Measurements from ENCODE around the gene TTBK2.

Gene TTBK2

GRCh38 chr15:42880121-42880520, 40.5 kb downstream of the TTBK2 start:
- Histone ChIP-seq H4K20me1 (ENCODE audit: insufficient read depth, low read length) (no peaks in the 10 kb centered on the region), H3K9ac (ENCODE audit: low read length) (no peak overlapping the region), H3K4me2 (ENCODE audit: low read length) (no peak overlapping the region), H3K27ac (ENCODE audit: low read length) (no peak overlapping the region), H3K79me2 (ENCODE audit: low read length) (no peaks in the 10 kb centered on the region), H3K4me1 (ENCODE audit: low read length) (no peaks in the 10 kb centered on the region), H3K27me3 (ENCODE audit: low read depth, low read length) (no peaks in the 10 kb centered on the region), H3K36me3 (replicated peaks; ENCODE audit: low read depth, low read length) (no peaks in the 10 kb centered on the region), H2AFZ (ENCODE audit: low read depth, low read length) (no peak overlapping the region), H3K9me3 (ENCODE audit: insufficient read depth, low read length) (no peaks in the 10 kb centered on the region), H3K4me3 (ENCODE audit: low read length) (no peak overlapping the region)
- TF ChIP-seq EZH2phosphoT487 (IDR thresholded peaks at IDR 0.05; ENCODE audit: low read depth) (no peak), CTCF (IDR thresholded peaks at IDR 0.05; ENCODE audit: low read depth, low read length) (no peak)

- no peak overlapping the region for H3K4me2 ChIP-seq (ENCODE audit: low read length)
- no peak for TF ChIP-seq CTCF (IDR thresholded peaks at IDR 0.05; ENCODE audit: low read depth, low read length)
- no peak for TF ChIP-seq EZH2phosphoT487 (IDR thresholded peaks at IDR 0.05; ENCODE audit: low read depth)
- H4K20me1 ChIP-seq (ENCODE audit: insufficient read depth, low read length) = no peaks in the 10 kb centered on the region
- H3K79me2 ChIP-seq (ENCODE audit: low read length) = no peaks in the 10 kb centered on the region
- H3K27ac ChIP-seq (ENCODE audit: low read length) = no peak overlapping the region
- H3K9ac ChIP-seq (ENCODE audit: low read length) = no peak overlapping the region
- no peaks in the 10 kb centered on the region for H3K27me3 ChIP-seq (ENCODE audit: low read depth, low read length)
- no peaks in the 10 kb centered on the region for H3K36me3 ChIP-seq (replicated peaks; ENCODE audit: low read depth, low read length)
- no peaks in the 10 kb centered on the region for H3K4me1 ChIP-seq (ENCODE audit: low read length)
- no peaks in the 10 kb centered on the region for H3K9me3 ChIP-seq (ENCODE audit: insufficient read depth, low read length)
- H3K4me3 ChIP-seq (ENCODE audit: low read length) = no peak overlapping the region
- H2AFZ ChIP-seq (ENCODE audit: low read depth, low read length) = no peak overlapping the region
These were observed 41.1 kb downstream of the TTBK2 start for GRCh38 chr15:42879443-42879842.

- Histone ChIP-seq H3K9ac (ENCODE audit: low read length) (no peak overlapping the region), H3K27me3 (ENCODE audit: low read depth, low read length) (no peaks in the 10 kb centered on the region), H3K4me2 (ENCODE audit: low read length) (no peak overlapping the region), H3K4me1 (ENCODE audit: low read length) (no peaks in the 10 kb centered on the region), H3K9me3 (ENCODE audit: insufficient read depth, low read length) (no peaks in the 10 kb centered on the region), H4K20me1 (ENCODE audit: insufficient read depth, low read length) (no peaks in the 10 kb centered on the region), H3K27ac (ENCODE audit: low read length) (no peak overlapping the region), H3K79me2 (ENCODE audit: low read length) (no peaks in the 10 kb centered on the region), H3K4me3 (ENCODE audit: low read length) (no peak overlapping the region), H2AFZ (ENCODE audit: low read depth, low read length) (no peak overlapping the region), H3K36me3 (replicated peaks; ENCODE audit: low read depth, low read length) (no peaks in the 10 kb centered on the region)
- TF ChIP-seq EZH2phosphoT487 (IDR thresholded peaks at IDR 0.05; ENCODE audit: low read depth) (no peak), CTCF (IDR thresholded peaks at IDR 0.05; ENCODE audit: low read depth, low read length) (no peak)
These were observed 44.4 kb downstream of the TTBK2 start for GRCh38 chr15:42876224-42876623.

- no peaks in the 10 kb centered on the region for H3K9me3 ChIP-seq (ENCODE audit: insufficient read depth, low read length)
- no peak overlapping the region for H3K27ac ChIP-seq (ENCODE audit: low read length)
- H3K9ac ChIP-seq (ENCODE audit: low read length) = no peak overlapping the region
- no peak overlapping the region for H3K4me3 ChIP-seq (ENCODE audit: low read length)
- H3K36me3 ChIP-seq (replicated peaks; ENCODE audit: low read depth, low read length) = no peaks in the 10 kb centered on the region
- no peak overlapping the region for H3K4me2 ChIP-seq (ENCODE audit: low read length)
- H4K20me1 ChIP-seq (ENCODE audit: insufficient read depth, low read length) = no peaks in the 10 kb centered on the region
- H3K27me3 ChIP-seq (ENCODE audit: low read depth, low read length) = no peaks in the 10 kb centered on the region
- H2AFZ ChIP-seq (ENCODE audit: low read depth, low read length) = no peak overlapping the region
- no peaks in the 10 kb centered on the region for H3K4me1 ChIP-seq (ENCODE audit: low read length)
- no peaks in the 10 kb centered on the region for H3K79me2 ChIP-seq (ENCODE audit: low read length)
- TF ChIP-seq EZH2phosphoT487 (IDR thresholded peaks at IDR 0.05; ENCODE audit: low read depth) (no peak), CTCF (IDR thresholded peaks at IDR 0.05; ENCODE audit: low read depth, low read length) (no peak)
These were observed 51.9 kb downstream of the TTBK2 start for GRCh38 chr15:42868683-42869082.

Measured in OCI-LY3 (cell line).